Dendritic cell treated with granulocyte-macrophage colony-stimulating factor and Interleukin-4, amounts not matched to agents 40 ng/mL and 50 ng/mL, for 4 days (primary cell): Measurements from ENCODE around the gene COPZ2.
"Not testable (repeated sequence)": the region's sequence is repeated elsewhere in the genome, so short reads cannot be mapped to it uniquely, and the experiment has no call there.

Experiments
- H3K27ac Mint-ChIP-seq: one replicate; pipeline ENCODE4 v1.8.0; 2022; ENCODE audit warnings: mild to moderate bottlenecking, mixed read lengths
- H3K27me3 Mint-ChIP-seq: one replicate; pipeline ENCODE4 v1.8.0; 2022; ENCODE audit warnings: mild to moderate bottlenecking, mixed read lengths
- H3K36me3 Mint-ChIP-seq: one replicate; pipeline ENCODE4 v1.8.0; 2022; ENCODE audit warnings: low read depth, mixed read lengths
- H3K4me1 Mint-ChIP-seq: one replicate; pipeline ENCODE4 v1.8.0; 2022; ENCODE audit warnings: low read depth, mixed read lengths
- H3K4me3 Mint-ChIP-seq: one replicate; pipeline ENCODE4 v1.8.0; 2022; ENCODE audit warnings: mild to moderate bottlenecking, moderate library complexity, mixed read lengths
- H3K9me3 Mint-ChIP-seq: one replicate; pipeline ENCODE4 v1.8.0; 2022; ENCODE audit warnings: mixed read lengths
- intact Hi-C: fragments of 100-400 bp; cut with micrococcal nuclease; formaldehyde crosslinking; loops from one replicate; pipeline ENCODE4 v1.15.0; 2022

The COPZ2 gene

DNA sequence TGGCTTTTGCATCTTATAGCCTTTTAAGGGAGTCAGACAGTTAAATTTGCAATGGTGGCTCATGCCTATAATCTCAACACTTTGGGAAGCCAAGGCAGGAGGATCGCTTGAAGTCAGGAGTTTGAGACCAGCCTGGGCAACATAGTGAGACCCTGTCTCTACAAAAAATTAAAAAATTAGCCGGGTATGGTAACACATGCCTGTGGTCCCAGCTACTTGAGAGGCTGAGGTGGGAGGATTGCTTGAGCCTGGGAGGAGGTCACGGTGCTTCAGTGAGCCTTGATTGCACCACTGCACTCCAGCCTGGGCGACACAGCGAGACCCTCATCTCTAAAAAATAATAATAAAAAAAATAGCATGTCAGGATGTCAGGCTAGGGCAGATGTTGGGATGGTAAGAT, 35.9 kb downstream of the COPZ2 start:
- Mint-ChIP-seq H3K27ac (peak overlapping the region; percentile 83), H3K4me1 (peaks cover 73% of the 10 kb centered on the region)
- intact Hi-C loops, H3K36me3 Mint-ChIP-seq, H3K27me3 Mint-ChIP-seq, H3K9me3 Mint-ChIP-seq, H3K4me3 Mint-ChIP-seq: not testable (repeated sequence)

DNA sequence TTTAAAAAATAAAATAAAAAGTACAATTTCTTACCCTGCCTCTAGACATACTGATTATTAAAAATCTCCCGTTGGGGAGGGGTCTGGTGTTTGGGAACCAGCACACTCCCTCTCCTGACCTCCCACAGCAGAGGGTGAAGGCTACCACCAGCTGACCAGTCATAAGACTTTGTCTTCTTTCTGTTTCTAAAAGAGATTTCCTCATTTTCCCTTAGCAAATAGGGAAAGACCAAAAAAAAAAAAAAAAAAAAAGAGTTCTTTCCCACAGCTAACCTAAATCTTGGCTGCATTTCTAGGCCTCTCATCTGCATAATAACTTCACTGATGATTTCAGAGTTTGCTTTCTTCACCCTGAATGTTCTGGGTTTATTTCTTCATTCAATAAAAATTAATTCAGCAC, 36.4 kb downstream of the COPZ2 start:
- Mint-ChIP-seq H3K36me3 (no peaks in the 10 kb centered on the region), H3K4me1 (peaks cover 76% of the 10 kb centered on the region), H3K27ac (peak overlapping the region; percentile 83), H3K9me3 (no peaks in the 10 kb centered on the region), H3K4me3 (no peak overlapping the region), H3K27me3 (no peaks in the 10 kb centered on the region)
- intact Hi-C loops, result no loop called here

DNA sequence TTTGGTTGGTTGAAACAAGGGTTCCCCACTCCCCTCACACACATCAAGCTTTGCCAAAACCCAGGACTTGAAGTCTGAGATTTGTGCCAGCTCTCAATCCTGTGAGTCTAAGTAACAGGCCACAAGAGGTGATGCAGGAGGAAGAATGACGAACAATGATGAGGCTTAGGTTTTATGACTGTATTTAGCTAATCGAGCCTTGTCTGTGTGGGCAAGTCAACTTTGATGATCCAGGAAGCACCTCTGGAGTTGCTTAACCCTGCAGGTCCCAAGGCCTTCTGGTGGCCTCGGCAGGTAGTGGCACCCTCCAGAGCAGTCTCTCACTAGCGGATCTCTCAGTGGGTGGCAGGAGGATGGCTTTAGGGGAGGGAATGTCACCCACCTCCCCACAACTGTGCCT, 38.0 kb downstream of the COPZ2 start:
- Mint-ChIP-seq H3K9me3 (no peaks in the 10 kb centered on the region), H3K36me3 (no peaks in the 10 kb centered on the region), H3K27me3 (no peaks in the 10 kb centered on the region), H3K4me1 (peaks cover 66% of the 10 kb centered on the region), H3K4me3 (no peak overlapping the region), H3K27ac (peak overlapping the region; percentile 83)
- intact Hi-C loops, result no loop called here

DNA sequence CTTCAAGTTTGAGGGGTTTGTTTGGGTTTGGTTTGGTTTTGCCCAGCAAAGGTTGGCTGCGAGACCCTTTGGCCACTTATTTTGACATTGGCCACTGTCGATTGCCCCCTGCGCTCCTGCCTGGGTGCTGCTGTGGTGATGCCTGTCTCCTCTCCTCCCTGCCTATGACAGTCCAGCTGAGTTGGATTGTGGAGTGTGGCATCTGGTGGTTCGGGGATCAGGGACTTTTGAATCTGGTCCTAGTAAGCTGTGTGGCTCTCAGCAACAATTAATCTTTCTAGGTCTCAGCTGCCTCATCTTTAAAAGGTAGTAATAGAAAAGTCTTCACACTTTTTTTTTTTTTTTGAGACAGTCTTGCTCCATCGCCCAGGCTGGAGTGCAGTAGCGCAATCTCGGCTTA, 39.6 kb downstream of the COPZ2 start:
- Mint-ChIP-seq H3K27ac (peak overlapping the region; percentile 78), H3K27me3 (no peaks in the 10 kb centered on the region), H3K4me1 (peaks cover 51% of the 10 kb centered on the region), H3K4me3 (no peak overlapping the region), H3K9me3 (no peaks in the 10 kb centered on the region), H3K36me3 (no peaks in the 10 kb centered on the region)
- intact Hi-C loops, result no loop called here

- H3K4me3 Mint-ChIP-seq, result no peak overlapping the region
- H3K9me3 Mint-ChIP-seq, result no peaks in the 10 kb centered on the region
- H3K4me1 Mint-ChIP-seq, result peaks cover 46% of the 10 kb centered on the region
- H3K27me3 Mint-ChIP-seq, result no peaks in the 10 kb centered on the region
- H3K36me3 Mint-ChIP-seq, result no peaks in the 10 kb centered on the region
- intact Hi-C loops, result no loop called here
- peak overlapping the region; percentile 78 for H3K27ac Mint-ChIP-seq
These were observed 40.0 kb downstream of the COPZ2 start for GRCh38 chr17:47997586-47997985.

GRCh38 chr17:47996201-47996600, 41.4 kb downstream of the COPZ2 start:
- Mint-ChIP-seq H3K27me3 (peaks cover 2% of the 10 kb centered on the region), H3K9me3 (no peaks in the 10 kb centered on the region), H3K36me3 (no peaks in the 10 kb centered on the region), H3K4me1 (peaks cover 35% of the 10 kb centered on the region), H3K4me3 (no peak overlapping the region), H3K27ac (peak overlapping the region; percentile 48)
- intact Hi-C loops, result no loop called here

GRCh38 chr17:47995241-47995935, 42.2 kb downstream of the COPZ2 start:
- H3K36me3 Mint-ChIP-seq, result no peaks in the 10 kb centered on the region
- intact Hi-C loops, result no loop called here
- no peaks in the 10 kb centered on the region for H3K9me3 Mint-ChIP-seq
- no peak overlapping the region for H3K4me3 Mint-ChIP-seq
- peaks cover 6% of the 10 kb centered on the region for H3K27me3 Mint-ChIP-seq
- peak overlapping the region; percentile 48 for H3K27ac Mint-ChIP-seq
- H3K4me1 Mint-ChIP-seq, result peaks cover 30% of the 10 kb centered on the region

GRCh38 chr17:47994724-47995123, 42.9 kb downstream of the COPZ2 start:
- Mint-ChIP-seq H3K9me3 (no peaks in the 10 kb centered on the region), H3K4me1 (peaks cover 24% of the 10 kb centered on the region), H3K27me3 (peaks cover 6% of the 10 kb centered on the region), H3K27ac (peak overlapping the region; percentile 22), H3K4me3 (no peak overlapping the region), H3K36me3 (no peaks in the 10 kb centered on the region)
- intact Hi-C loops, result no loop called here

DNA sequence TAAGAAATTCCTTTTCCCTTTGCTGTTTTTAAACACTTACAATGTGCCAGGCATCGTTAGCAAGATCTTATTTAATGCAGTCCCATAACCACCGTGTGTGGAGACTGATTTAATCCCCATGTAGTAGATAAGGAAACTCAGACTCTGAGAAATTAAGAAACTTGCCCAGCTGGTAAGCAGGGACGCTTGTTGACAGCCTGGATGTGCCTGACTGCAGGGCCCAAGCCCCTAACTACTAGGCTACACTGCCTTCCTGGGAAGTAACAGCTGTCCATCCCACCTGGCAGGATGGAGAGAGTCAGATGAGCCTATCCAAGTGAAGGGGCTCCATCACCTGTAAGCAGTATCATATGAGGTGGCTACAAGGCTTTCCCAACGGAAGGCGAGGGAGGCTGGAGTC, 43.6 kb downstream of the COPZ2 start:
- Mint-ChIP-seq H3K27ac (peak overlapping the region; percentile 22), H3K4me3 (no peak overlapping the region), H3K36me3 (no peaks in the 10 kb centered on the region), H3K27me3 (peaks cover 6% of the 10 kb centered on the region), H3K4me1 (peaks cover 18% of the 10 kb centered on the region), H3K9me3 (no peaks in the 10 kb centered on the region)
- intact Hi-C loops, result no loop called here

DNA sequence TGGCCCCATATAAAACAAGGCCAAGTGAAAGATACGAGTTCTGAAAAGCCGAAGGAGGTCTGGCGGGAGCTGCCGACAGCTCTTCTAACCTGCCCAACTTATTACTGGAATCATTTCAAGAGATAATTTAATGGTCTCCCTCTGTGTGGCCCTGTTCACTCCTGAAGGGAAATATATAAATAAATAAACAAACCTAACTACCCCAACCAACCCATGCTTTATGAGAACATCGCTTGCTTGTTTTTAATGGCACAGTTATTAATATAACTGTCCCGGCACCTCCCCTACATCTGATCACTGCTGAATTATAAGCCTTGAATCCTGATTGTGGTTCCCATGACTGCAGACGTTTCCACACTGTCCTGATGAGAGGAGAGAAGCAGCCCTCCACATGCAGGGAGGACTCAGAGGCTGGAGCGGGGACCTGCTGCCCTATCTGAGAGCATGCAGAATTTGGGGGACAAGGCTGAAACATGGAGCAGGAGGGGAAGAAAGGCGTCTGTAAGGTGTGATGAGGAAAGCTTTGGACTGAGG, 44.5 kb downstream of the COPZ2 start:
- peaks cover 22% of the 10 kb centered on the region for H3K4me1 Mint-ChIP-seq
- peaks cover 6% of the 10 kb centered on the region for H3K27me3 Mint-ChIP-seq
- no peak overlapping the region for H3K27ac Mint-ChIP-seq
- H3K4me3 Mint-ChIP-seq, result no peak overlapping the region
- H3K9me3 Mint-ChIP-seq, result no peaks in the 10 kb centered on the region
- H3K36me3 Mint-ChIP-seq, result no peaks in the 10 kb centered on the region
- intact Hi-C loops, result no loop called here

- H3K27me3 Mint-ChIP-seq, result peaks cover 14% of the 10 kb centered on the region
- H3K36me3 Mint-ChIP-seq, result no peaks in the 10 kb centered on the region
- peaks cover 16% of the 10 kb centered on the region for H3K4me1 Mint-ChIP-seq
- intact Hi-C loops, result no loop called here
- no peak overlapping the region for H3K4me3 Mint-ChIP-seq
- no peaks in the 10 kb centered on the region for H3K9me3 Mint-ChIP-seq
- H3K27ac Mint-ChIP-seq, result no peak overlapping the region
These were observed 45.4 kb downstream of the COPZ2 start for GRCh38 chr17:47992216-47992615.

GRCh38 chr17:47990962-47991731, 46.5 kb downstream of the COPZ2 start:
- intact Hi-C loops, result no loop called here
- H3K4me3 Mint-ChIP-seq, result no peak overlapping the region
- peaks cover 5% of the 10 kb centered on the region for H3K36me3 Mint-ChIP-seq
- H3K27me3 Mint-ChIP-seq, result peaks cover 15% of the 10 kb centered on the region
- H3K27ac Mint-ChIP-seq, result peak overlapping the region; percentile 49
- H3K9me3 Mint-ChIP-seq, result no peaks in the 10 kb centered on the region
- peaks cover 15% of the 10 kb centered on the region for H3K4me1 Mint-ChIP-seq

GRCh38 chr17:47989700-47990099, 47.9 kb downstream of the COPZ2 start:
- Mint-ChIP-seq H3K27me3 (peaks cover 15% of the 10 kb centered on the region), H3K9me3 (no peaks in the 10 kb centered on the region), H3K4me1 (peaks cover 10% of the 10 kb centered on the region), H3K4me3 (no peak overlapping the region), H3K27ac (peak overlapping the region; percentile 32), H3K36me3 (peaks cover 18% of the 10 kb centered on the region)
- intact Hi-C loops, result no loop called here

- no peak overlapping the region for H3K4me3 Mint-ChIP-seq
- peak overlapping the region; percentile 32 for H3K27ac Mint-ChIP-seq
- peaks cover 15% of the 10 kb centered on the region for H3K27me3 Mint-ChIP-seq
- no peaks in the 10 kb centered on the region for H3K9me3 Mint-ChIP-seq
- intact Hi-C loops, result no loop called here
- peaks cover 14% of the 10 kb centered on the region for H3K4me1 Mint-ChIP-seq
- peaks cover 20% of the 10 kb centered on the region for H3K36me3 Mint-ChIP-seq
These were observed 48.4 kb downstream of the COPZ2 start for GRCh38 chr17:47989159-47989558.
